PC-3 (cell line): Measurements from ENCODE around the gene ARR3.

Experiments used
- EZH2 ChIP-seq: fragments of 300-600 bp; sonication (generic); IDR thresholded peaks from one replicate; pipeline ENCODE4 v1.6.1; 2017; ENCODE audit warnings: antibody characterized with exemption, mild to moderate bottlenecking, low read length; ENCODE audit not compliant: unreplicated experiment
- TF ChIP-seq, protein P1 (sequence below): fragments of 300-600 bp; sonication (generic); conservative IDR thresholded peaks from 2 replicates; pipeline ENCODE4 v1.5.1; 2017; ENCODE audit warnings: antibody characterized with exemption, low read depth, mild to moderate bottlenecking, low read length

DNA sequence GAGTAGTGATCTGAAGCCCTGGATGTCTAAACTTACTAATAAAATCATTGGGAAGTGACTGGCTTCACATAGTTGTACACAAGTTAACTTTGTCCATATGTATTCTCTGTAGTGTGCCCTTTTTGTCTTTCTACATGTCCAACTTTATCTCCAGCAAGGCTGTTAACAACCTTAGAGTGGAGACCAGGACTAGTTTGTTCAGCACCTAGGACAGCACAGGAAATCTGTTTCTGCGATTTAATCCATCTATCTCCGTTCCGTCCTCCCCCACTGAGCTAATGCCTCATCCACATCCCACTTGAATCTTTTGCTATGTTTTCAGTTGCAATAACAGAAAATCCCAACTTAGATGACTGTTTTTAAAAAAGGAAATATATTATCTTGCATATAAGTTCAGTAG lies 3.4 kb upstream of the ARR3 start:
- TF ChIP-seq, protein P1, sequence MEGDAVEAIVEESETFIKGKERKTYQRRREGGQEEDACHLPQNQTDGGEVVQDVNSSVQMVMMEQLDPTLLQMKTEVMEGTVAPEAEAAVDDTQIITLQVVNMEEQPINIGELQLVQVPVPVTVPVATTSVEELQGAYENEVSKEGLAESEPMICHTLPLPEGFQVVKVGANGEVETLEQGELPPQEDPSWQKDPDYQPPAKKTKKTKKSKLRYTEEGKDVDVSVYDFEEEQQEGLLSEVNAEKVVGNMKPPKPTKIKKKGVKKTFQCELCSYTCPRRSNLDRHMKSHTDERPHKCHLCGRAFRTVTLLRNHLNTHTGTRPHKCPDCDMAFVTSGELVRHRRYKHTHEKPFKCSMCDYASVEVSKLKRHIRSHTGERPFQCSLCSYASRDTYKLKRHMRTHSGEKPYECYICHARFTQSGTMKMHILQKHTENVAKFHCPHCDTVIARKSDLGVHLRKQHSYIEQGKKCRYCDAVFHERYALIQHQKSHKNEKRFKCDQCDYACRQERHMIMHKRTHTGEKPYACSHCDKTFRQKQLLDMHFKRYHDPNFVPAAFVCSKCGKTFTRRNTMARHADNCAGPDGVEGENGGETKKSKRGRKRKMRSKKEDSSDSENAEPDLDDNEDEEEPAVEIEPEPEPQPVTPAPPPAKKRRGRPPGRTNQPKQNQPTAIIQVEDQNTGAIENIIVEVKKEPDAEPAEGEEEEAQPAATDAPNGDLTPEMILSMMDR: no peak
- TF ChIP-seq EZH2: no peak
